CD4-positive, alpha-beta T cell treated with Interleukin-1 beta for 1 hour (primary cell): ENCODE results near the gene R3HCC1L.
"Not testable (repeated sequence)": the region's sequence is repeated elsewhere in the genome, so short reads cannot be mapped to it uniquely, and the experiment has no call there.

Experiments used
- DNase-seq, 2 donors: peaks; one replicate each; pipeline ENCODE4 v3.0.0-alpha.2; 2020 to 2022

Gene R3HCC1L

GRCh38 chr10:98182351-98182915, 48.0 kb downstream of the R3HCC1L start:
- not testable (repeated sequence) for DNase-seq

- DNase-seq = no peak
Measured at GRCh38 chr10:98186681-98187080, 52.2 kb downstream of the R3HCC1L start.

- DNase-seq = not testable (repeated sequence)
Measured at GRCh38 chr10:98190773-98191172, 56.3 kb downstream of the R3HCC1L start.

- no peak for DNase-seq
Measured at GRCh38 chr10:98193037-98193436, 58.6 kb downstream of the R3HCC1L start.

GRCh38 chr10:98194633-98195032, 60.2 kb downstream of the R3HCC1L start:
- no peak for DNase-seq

- DNase-seq = no peak
Measured at GRCh38 chr10:98195120-98195519, 60.7 kb downstream of the R3HCC1L start.

- no peak for DNase-seq
Measured at GRCh38 chr10:98196985-98197384, 62.5 kb downstream of the R3HCC1L start.

- no peak for DNase-seq
Measured at GRCh38 chr10:98201760-98202159, 67.3 kb downstream of the R3HCC1L start.

GRCh38 chr10:98202378-98202777, 67.9 kb downstream of the R3HCC1L start:
- no peak for DNase-seq

GRCh38 chr10:98205351-98205750, 70.9 kb downstream of the R3HCC1L start:
- DNase-seq = no peak

- DNase-seq = no peak
Measured at GRCh38 chr10:98208925-98209324, 74.5 kb downstream of the R3HCC1L start.

- no peak for DNase-seq
Measured at GRCh38 chr10:98209441-98209840, 75.0 kb downstream of the R3HCC1L start.

GRCh38 chr10:98212196-98212595, 77.7 kb downstream of the R3HCC1L start:
- DNase-seq = no peak

GRCh38 chr10:98213740-98214139, 79.3 kb downstream of the R3HCC1L start:
- DNase-seq = no peak

- DNase-seq = no peak
Measured at GRCh38 chr10:98215373-98215772, 80.9 kb downstream of the R3HCC1L start.

GRCh38 chr10:98217801-98218200, 83.3 kb downstream of the R3HCC1L start:
- no peak for DNase-seq

GRCh38 chr10:98223874-98224273, 89.4 kb downstream of the R3HCC1L start:
- no peak for DNase-seq

- DNase-seq = no peak
Measured at GRCh38 chr10:98224509-98224908, 90.1 kb downstream of the R3HCC1L start.

GRCh38 chr10:98224996-98225395, 90.5 kb downstream of the R3HCC1L start:
- no peak for DNase-seq

- no peak for DNase-seq
Measured at GRCh38 chr10:98226508-98227144, 92.2 kb downstream of the R3HCC1L start.

GRCh38 chr10:98227713-98228112, 93.3 kb downstream of the R3HCC1L start:
- not testable (repeated sequence) for DNase-seq

GRCh38 chr10:98228266-98228665, 93.8 kb downstream of the R3HCC1L start:
- not testable (repeated sequence) for DNase-seq

GRCh38 chr10:98231417-98231816, 97.0 kb downstream of the R3HCC1L start:
- no peak for DNase-seq

GRCh38 chr10:98235846-98236245, 101.4 kb downstream of the R3HCC1L start:
- DNase-seq = no peak

GRCh38 chr10:98236862-98237261, 102.4 kb downstream of the R3HCC1L start:
- DNase-seq = no peak
